Measurements from ENCODE around the gene TRIO. TPM values are rescaled to one million over a fixed set of nuclear protein-coding genes. Genes with fewer than 3 reads are reported as not detected.

TRIO gene
- total RNA-seq, 1 experiment from 2014 or later = 68.4 TPM

DNA sequence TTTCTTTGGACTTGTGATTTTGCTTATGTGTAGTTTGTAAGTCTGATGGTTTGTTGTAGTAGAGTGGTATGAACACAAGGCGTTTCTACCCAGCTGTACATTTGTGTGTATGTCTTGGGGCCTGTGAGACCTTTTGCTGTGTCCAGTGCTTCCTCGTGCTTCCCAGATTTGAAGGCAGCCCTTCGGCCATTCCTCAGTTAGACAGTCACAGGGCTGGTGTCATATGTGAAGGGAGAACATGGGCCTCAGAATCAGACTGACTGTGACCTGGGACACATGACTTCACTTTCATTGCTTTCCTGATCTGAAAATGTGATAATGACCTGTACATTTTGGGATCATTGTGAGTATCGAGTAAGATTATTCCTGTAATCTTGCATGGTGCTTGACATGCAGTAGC is 140.0 kb downstream of the TRIO start:
- Histone ChIP-seq H3K4me2 (ENCODE audit: low read length) (no peak overlapping the region), H3K9me2 (ENCODE audit: insufficient read depth) (no peaks in the 10 kb centered on the region), H3K36me3 (ENCODE audit: control insufficient read depth in 1 of 2, insufficient read depth in 2 of 2, low read length in 2 of 2) (no peaks in the 10 kb centered on the region; a peak in 1 of 4 replicates), H3K79me2 (ENCODE audit: insufficient read depth, low read length) (peaks cover 48% of the 10 kb centered on the region), H3K9ac (ENCODE audit: low read length) (no peak overlapping the region), H3K4me3 (replicated peaks in 1 of 2; ENCODE audit: low read depth in 1 of 2, low read length in 2 of 2) (no peak overlapping the region), H2AFZ (ENCODE audit: low read depth, low read length, poor library complexity, severe bottlenecking) (no peak overlapping the region), H3K27ac (ENCODE audit: low read depth, low read length) (no peak overlapping the region), H4K20me1 (ENCODE audit: insufficient read depth) (no peaks in the 10 kb centered on the region), H3K27me3 (ENCODE audit: insufficient read depth, low read length) (no peaks in the 10 kb centered on the region), H3K9me3 (ENCODE audit: control insufficient read depth in 1 of 2, insufficient read depth in 1 of 2, low read depth in 1 of 2, low read length in 2 of 2) (no peaks in the 10 kb centered on the region), H3K4me1 (ENCODE audit: control insufficient read depth in 1 of 2, insufficient read depth in 2 of 2, low read length in 2 of 2) (no peaks in the 10 kb centered on the region)
- ATAC-seq (no peak), DNase-seq (ENCODE audit: low read depth, low spot score) (no peak)
- BruUV-seq (replicated peaks) = no TSS peak
- TF ChIP-seq JUND (IDR thresholded peaks at IDR 0.05) (no peak), EZH2 (IDR thresholded peaks at IDR 0.05) (no peak), ATF3 (IDR thresholded peaks at IDR 0.05) (no peak), ZNF274 (IDR thresholded peaks at IDR 0.05; ENCODE audit: low read depth, low read length) (no peak), CBX3 (IDR thresholded peaks at IDR 0.05; ENCODE audit: low read depth) (no peak), YY1 (IDR thresholded peaks at IDR 0.05; ENCODE audit: extremely low read depth, insufficient replicate concordance, low read depth, low read length) (no peak), ELF1 (IDR thresholded peaks at IDR 0.05; ENCODE audit: borderline replicate concordance, low read depth) (no peak), ZBTB33 (IDR thresholded peaks at IDR 0.05; ENCODE audit: extremely low read depth, insufficient replicate concordance, low read length) (no peak), SRF (IDR thresholded peaks at IDR 0.05; ENCODE audit: low read depth) (no peak)
- CTCF ChIA-PET = no interaction called here
- RAD21 ChIA-PET (ENCODE audit: low non-redundant PET in 1 of 2, low total read pairs in 2 of 2, uncharacterized antibody in 2 of 2, unreplicated experiment in 2 of 2) = no interaction called here
- POLR2A ChIA-PET = no interaction called here
- intact Hi-C loops (cut with micrococcal nuclease) = no loop called here

All from HCT116 (cell line).